Myocyte (in vitro differentiated cells): ENCODE measurements around the gene FBXL7. TPM values are rescaled to one million over a fixed set of nuclear protein-coding genes. Genes with fewer than 3 reads are reported as not detected.
A peak's percentile ranks its signal among the peaks of the same experiment; 100 is the strongest.

Experiments used
- DNase-seq: peaks from one replicate; pipeline ENCODE4 v3.0.0-alpha.2; 2012; ENCODE audit warnings: low read depth
- total RNA-seq: library from RNA; depleted of rRNA; stranded (reverse); fragments of >200 nt; gene quantifications from 2 replicates; pipeline ENCODE4 v1.2.3, GENCODE V29; 2014

The FBXL7 gene
- total RNA-seq, 1 donor from 2014 or later, result 11.2 TPM

DNA sequence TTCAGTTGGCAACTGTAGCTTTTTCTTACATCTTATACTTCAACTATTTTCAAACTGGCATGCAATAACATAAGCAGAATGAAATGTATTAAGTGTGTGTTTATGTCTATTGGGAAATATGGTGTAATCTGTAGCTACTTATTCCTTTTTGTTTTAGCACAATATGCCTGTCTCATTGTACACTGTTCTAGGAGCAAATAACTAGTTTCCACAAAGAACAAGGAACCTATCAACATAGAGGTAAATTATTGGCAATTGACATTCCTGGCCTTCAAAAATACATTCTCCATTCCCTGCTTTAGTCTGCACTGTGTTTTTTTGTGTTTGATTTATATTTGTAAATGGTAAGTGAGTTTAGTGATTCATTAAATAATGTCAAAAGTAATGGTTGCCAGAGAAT lies 75.7 kb downstream of the FBXL7 start:
- no peak for DNase-seq

DNA sequence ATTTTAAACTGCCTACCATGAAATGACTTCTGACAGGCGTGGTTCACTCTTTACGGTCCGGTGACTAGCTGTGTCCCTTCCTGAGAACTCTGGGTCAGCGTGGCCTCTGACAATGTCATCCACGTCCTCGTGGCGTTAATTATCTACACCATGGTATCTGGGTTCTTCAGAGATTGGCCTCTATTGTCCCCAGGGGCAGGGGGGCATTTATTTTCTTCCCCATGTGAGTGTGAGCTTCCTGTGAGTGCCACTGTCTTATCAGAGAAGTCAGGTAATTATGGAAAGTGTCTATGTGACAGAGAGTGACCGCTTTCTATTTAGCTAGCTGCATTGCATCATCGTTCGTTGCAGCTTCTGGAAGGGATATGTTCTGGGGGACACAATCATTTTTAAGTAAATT lies 77.2 kb downstream of the FBXL7 start:
- DNase-seq, result no peak

- no peak for DNase-seq
Observed at GRCh38 chr5:15577831-15578230, 77.9 kb downstream of the FBXL7 start.

- no peak for DNase-seq
Observed at GRCh38 chr5:15579193-15579990, 79.4 kb downstream of the FBXL7 start.

DNA sequence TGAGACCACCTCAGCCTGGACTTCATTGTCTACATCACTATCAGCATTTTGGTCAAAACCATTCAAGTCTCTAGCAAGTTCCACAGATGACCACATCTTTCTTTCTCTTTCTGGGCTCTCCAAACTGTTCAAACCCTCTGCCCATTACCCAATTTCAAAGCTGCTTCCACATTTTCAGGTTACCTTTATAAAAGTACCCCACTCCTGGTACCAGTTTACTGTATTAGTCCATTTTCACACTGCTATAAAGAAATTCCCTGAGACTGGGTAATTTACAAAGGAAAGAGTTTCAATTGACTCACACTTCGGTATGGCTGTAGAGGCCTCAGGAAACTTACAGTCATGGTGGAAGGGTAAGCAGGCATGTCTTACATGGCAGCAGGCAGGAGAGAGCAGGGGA lies 84.5 kb downstream of the FBXL7 start:
- DNase-seq, result no peak

DNA sequence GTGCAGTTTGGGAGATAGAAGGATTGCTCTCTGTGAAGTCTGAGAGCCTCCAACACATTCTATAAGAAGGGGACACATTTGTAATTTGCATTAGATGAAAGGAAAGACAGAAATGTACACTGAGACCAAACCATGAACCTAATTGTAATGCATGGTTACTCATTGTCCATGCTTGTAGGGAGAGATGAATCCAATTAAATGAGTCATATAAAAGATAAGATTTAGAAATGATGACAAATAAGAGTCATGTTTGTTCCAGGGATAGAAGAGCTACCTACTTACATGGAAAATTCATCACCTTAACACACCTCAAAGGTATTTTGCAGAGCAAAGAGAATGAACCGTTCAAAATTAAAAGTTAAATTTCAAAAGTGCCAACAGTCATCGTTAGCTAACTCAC lies 85.1 kb downstream of the FBXL7 start:
- DNase-seq, result no peak

GRCh38 chr5:15585841-15586591 lies 86.0 kb downstream of the FBXL7 start:
- no peak for DNase-seq

- peak; percentile 13 for DNase-seq
Observed at GRCh38 chr5:15587916-15588315, 87.9 kb downstream of the FBXL7 start.

DNA sequence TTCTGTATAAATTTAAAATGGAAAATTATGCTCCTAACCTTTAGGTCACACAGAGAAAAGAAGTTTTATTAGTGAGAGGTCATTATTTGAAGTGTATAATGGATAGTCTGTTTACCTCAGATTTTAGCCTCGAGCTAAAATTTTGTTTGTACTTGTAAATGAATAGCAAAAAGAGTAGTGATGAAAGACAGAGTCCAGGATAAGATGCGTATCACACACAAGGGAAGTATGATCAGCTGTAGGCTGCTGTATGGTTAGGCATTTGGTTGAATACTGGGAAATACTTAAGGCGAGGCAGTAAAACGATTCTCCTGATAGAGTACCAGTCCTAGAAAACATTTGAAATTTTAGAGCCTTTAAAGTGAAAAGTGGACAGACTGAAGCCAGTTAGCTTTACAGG lies 92.7 kb downstream of the FBXL7 start:
- no peak for DNase-seq

GRCh38 chr5:15594977-15595568 lies 95.1 kb downstream of the FBXL7 start:
- DNase-seq, result no peak

DNA sequence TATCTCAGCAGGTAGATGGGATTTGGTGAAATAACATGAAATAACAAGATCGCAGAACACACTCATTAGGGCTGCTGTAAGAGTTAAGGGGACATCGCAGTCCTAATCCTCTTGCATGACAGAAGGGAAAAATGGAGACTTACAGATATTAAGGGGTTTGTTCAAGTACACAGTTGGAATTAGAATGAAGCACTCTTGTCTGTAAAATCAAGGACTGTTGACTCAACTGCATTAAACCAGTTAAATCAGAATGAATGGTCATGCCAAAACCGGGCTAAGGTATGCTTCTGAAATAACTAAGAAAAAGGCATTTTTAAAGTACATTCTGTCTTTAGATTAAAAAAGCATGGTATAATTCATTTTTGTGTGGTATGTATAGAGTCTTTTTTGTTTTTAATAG lies 95.9 kb downstream of the FBXL7 start:
- no peak for DNase-seq

DNA sequence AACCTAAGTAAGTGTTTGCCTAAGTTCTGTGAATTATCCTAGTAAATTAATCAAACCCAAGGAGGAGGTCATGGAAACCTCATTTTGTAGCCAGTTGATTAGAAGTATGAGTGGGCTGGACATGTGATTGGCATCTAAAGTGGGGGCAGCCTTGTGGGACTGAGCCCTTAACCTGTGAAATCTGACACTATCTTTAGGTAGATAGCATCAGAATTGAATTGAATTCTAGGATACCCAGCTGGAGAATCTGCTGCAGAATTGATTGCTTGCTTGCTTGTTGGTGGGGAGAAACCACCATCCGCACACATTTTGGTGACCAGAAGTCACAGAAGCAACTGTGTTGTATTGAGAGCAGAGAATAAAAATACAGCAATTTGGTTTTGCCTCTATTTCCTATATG lies 97.0 kb downstream of the FBXL7 start:
- DNase-seq, result no peak

- DNase-seq, result no peak
Observed at GRCh38 chr5:15597804-15598203, 97.8 kb downstream of the FBXL7 start.

- peak; percentile 26 for DNase-seq
Observed at GRCh38 chr5:15598294-15598902, 98.4 kb downstream of the FBXL7 start.

DNA sequence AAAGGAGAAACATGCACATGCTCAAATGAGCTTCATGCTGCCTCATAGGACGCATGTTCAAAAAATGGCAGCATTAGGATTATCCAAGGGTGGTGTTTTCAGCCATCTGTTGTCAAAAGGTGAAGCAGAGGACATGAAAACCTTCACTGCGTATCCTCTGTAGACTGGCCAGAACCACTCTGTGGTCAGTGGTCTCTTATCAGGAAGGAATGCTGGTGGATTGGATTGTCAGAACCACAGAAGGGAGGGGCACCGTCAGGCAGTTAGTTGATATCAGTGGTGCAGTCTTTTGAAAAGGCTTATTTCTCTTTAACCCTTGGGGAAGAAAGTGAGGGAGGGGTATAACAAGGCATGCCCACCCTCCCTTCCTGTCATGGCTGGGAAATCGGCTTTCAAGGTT lies 100.1 kb downstream of the FBXL7 start:
- peak; percentile 84 for DNase-seq

GRCh38 chr5:15601274-15601673 lies 101.3 kb downstream of the FBXL7 start:
- peak; percentile 73 for DNase-seq

DNA sequence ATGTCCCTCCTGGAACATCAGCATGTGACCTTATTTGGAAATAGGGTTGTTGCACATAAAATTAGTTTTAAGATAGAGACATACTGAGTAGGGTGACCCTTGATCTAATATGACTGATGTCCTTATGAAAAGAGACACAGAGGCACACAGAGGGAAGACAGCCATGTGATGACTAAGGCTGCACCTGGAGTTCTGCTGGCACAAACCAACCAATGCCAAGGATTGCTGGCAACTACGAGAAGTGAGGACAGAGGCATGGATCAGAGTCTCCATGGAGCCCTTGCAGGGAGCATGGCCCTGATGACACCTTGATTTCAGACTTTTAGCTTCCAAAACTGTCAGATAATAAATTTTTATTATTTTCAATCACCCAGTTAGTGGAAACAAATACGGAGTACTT lies 101.9 kb downstream of the FBXL7 start:
- peak; percentile 37 for DNase-seq

DNA sequence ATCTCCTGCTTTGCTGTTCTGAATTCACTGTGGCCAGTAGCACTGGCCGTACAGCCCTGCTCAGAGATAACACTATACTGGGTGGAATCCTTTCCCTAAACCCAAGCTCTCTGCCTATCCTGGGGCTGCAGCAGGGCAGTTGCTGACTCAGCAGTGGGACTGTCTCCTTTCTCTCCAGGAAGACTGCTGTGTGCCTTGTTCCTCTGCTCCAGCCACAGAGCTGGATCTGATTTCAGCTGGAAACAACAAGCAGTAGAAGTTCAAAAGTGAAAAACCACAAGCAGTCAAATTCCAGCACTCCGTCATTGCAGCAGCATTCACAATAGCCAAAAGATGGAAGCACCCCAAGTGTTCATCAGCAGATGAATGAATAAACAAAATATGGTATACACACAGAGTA lies 105.0 kb downstream of the FBXL7 start:
- DNase-seq, result peak; percentile 90

- no peak for DNase-seq
Observed at GRCh38 chr5:15606197-15606596, 106.2 kb downstream of the FBXL7 start.

- DNase-seq, result no peak
Observed at GRCh38 chr5:15607076-15607475, 107.1 kb downstream of the FBXL7 start.

DNA sequence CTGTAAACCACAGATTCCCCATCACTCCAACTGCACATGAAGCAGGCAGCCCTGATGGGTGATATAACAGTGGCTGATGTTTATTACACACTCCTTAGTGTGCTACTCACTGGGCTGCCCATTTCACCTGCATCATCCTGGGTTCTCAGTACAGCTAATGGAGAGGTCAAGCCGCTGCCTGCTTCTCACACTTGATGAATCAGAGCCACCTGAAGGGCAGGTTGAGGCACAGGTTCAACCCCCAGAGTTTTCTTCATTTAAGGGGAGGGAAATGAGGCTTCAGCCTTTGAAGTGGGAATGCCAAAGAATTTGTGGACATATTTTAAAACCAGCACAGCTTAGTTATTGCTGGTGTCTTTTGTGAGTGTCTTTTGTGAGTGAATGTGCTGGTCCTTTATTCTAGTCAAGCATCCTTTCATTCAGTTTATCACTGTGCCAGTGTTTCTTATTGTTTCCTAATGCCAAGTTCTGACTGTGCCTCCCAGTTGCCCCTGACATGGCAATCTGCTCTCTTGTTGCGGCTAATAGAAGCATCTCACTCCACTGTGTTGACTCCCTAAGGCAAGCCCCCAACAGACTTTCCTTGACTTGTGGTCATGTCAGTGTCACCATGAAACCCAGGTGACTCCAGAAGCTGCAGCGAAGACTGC lies 109.2 kb downstream of the FBXL7 start:
- no peak for DNase-seq
